ENCODE results near the gene RAB1A. TPM values are rescaled to one million over a fixed set of nuclear protein-coding genes. Genes with fewer than 3 reads are reported as not detected.

Gene RAB1A
- total and polyA plus RNA-seq, 10 of the 15 experiments (the other 5 are each of a cell fraction or from before 2014, with no cell fraction given): 48.9 to 171 (median 83.4) TPM

DNA sequence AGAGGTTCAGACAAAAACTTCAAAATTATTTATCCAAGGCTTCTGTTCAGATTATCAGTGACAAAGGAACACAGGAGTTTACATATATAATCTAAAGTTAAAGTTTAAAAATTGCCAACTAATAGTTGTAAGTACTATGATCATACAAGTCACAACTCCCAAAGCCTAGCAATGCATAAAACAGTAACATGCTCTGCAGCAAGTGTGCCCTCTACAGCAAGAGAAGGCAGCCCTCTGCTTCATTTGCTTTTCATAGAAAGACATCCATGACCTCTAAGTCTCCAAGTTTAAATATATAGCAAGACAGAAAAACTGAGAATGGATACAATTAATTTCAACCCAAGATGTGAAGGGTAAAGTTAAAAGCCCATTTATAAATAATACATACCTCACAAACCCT, 13.3 kb downstream of the RAB1A start:
- ChIA-PET POLR2A (interaction anchor here (2.4 kb wide), 1 partner anchor 9 kb away, joined by 5 read pairs; no protein-coding TSS in a partner anchor), SMC1A (ENCODE audit: uncharacterized antibody, unreplicated experiment) (no interaction called here), CTCF (no interaction called here), RAD21 (ENCODE audit: unreplicated experiment) (no interaction called here)
- peaks cover 4% of the 10 kb centered on the region for H4K20me1 ChIP-seq (ENCODE audit: control insufficient read depth, insufficient read depth)
- H3K9ac ChIP-seq (ENCODE audit: control insufficient read depth, insufficient read depth, low read length): no peak overlapping the region
- H2AFZ ChIP-seq (ENCODE audit: control insufficient read depth, low read depth, low read length): no peak overlapping the region
- H3K4me1 ChIP-seq (ENCODE audit: control insufficient read depth, insufficient read depth, low read length): no peaks in the 10 kb centered on the region
- no peak overlapping the region for H3K27ac ChIP-seq (ENCODE audit: control insufficient read depth, insufficient read depth)
- FAIRE-seq (no peak), ATAC-seq (peak; percentile 37), DNase-seq (ENCODE audit: low read depth, low spot score) (no peak)
- no peak overlapping the region for H3K4me3 ChIP-seq
- in situ Hi-C loops (cut with MboI): no loop called here
- H3K27me3 ChIP-seq (replicated peaks in 1 of 2; ENCODE audit: control insufficient read depth in 2 of 2, insufficient read depth in 2 of 2, low read length in 1 of 2): no peaks in the 10 kb centered on the region
- H3K36me3 ChIP-seq (ENCODE audit: control insufficient read depth in 2 of 2, insufficient read depth in 2 of 2, low read length in 1 of 2): peaks cover 0 to 5% of the 10 kb centered on the region in 2 experiments; a peak in 1 of 4 replicates
- H3K79me2 ChIP-seq (ENCODE audit: control insufficient read depth, insufficient read depth, low read length): peaks cover 91% of the 10 kb centered on the region
- no peak for TF ChIP-seq RELB (IDR thresholded peaks at IDR 0.05; ENCODE audit: low read depth)
- TF ChIP-seq SRF (IDR thresholded peaks at IDR 0.05; ENCODE audit: low read depth in 2 of 2, low read length in 2 of 2): no peak
- TF ChIP-seq NFIC (IDR thresholded peaks at IDR 0.05; ENCODE audit: low read depth, low read length): no peak
- TF ChIP-seq MAX (IDR thresholded peaks at IDR 0.05; ENCODE audit: low read depth, low read length): no peak
- TF ChIP-seq CBX3 (IDR thresholded peaks at IDR 0.05; ENCODE audit: borderline replicate concordance, low read depth): no peak
- TF ChIP-seq NR2C2 (IDR thresholded peaks at IDR 0.05; ENCODE audit: borderline replicate concordance, control insufficient read depth, insufficient read length, low read depth): no peak
- no peak for TF ChIP-seq MEF2A (IDR thresholded peaks at IDR 0.05; ENCODE audit: insufficient read depth, low read depth, low read length)
- no peak for TF ChIP-seq DPF2 (IDR thresholded peaks at IDR 0.05)
- H3K4me2 ChIP-seq (ENCODE audit: control insufficient read depth, insufficient read depth): no peak overlapping the region
- BruUV-seq (replicated peaks): no TSS peak
- no peaks in the 10 kb centered on the region; the same call in 2 of the 3 replicates for H3K9me3 ChIP-seq (replicated peaks; ENCODE audit: control insufficient read depth, insufficient read depth, low read length)
- intact Hi-C loops (cut with micrococcal nuclease; ENCODE audit: unreplicated experiment): no loop called here

Data from GM12878 (cell line).